Aorta (tissue), 5 donors: Measurements from ENCODE around the gene PATE2. TPM values are rescaled to one million over a fixed set of nuclear protein-coding genes. Genes with fewer than 3 reads are reported as not detected.

ENCODE experiments used
- ATAC-seq: fragments of 200-7000 bp; cut with Tn5 transposase; one replicate; pipeline ENCODE4 v1.9.1; 2022; ENCODE audit warnings: moderate library complexity; ENCODE audit not compliant: low FRiP score
- DNase-seq, 2 donors: peaks; one replicate each; pipeline ENCODE4 v3.0.0-alpha.2; 2020
- H3K27ac ChIP-seq, 2 donors: one replicate each; pipeline ENCODE4 v1.5.1; 2013; ENCODE audit warnings: low read length in 2 of 2, mild to moderate bottlenecking in 2 of 2, moderate library complexity in 2 of 2, control low read depth in 1 of 2, inconsistent platforms in 1 of 2, low read depth in 1 of 2
- H3K27me3 ChIP-seq, 2 donors: one replicate each; pipeline ENCODE4 v1.6.1; 2013; ENCODE audit warnings: control low read depth in 1 of 2, low read length in 1 of 2, mild to moderate bottlenecking in 1 of 2, moderate library complexity in 1 of 2; ENCODE audit not compliant: insufficient read depth in 2 of 2, control insufficient read depth in 1 of 2
- H3K36me3 ChIP-seq, 2 donors: one replicate each; pipeline ENCODE4 v1.6.1; 2013; ENCODE audit warnings: control low read depth in 1 of 2, low read length in 1 of 2, mild to moderate bottlenecking in 1 of 2; ENCODE audit not compliant: insufficient read depth in 2 of 2, control insufficient read depth in 1 of 2
- H3K4me1 ChIP-seq, 2 donors: one replicate each; pipeline ENCODE4 v1.6.1; 2013; ENCODE audit warnings: low read length in 2 of 2, control low read depth in 1 of 2, mild to moderate bottlenecking in 1 of 2, moderate library complexity in 1 of 2; ENCODE audit not compliant: insufficient read depth in 2 of 2, control insufficient read depth in 1 of 2
- H3K4me3 ChIP-seq, 2 donors: one replicate each; pipeline ENCODE4 v1.5.1; 2013; ENCODE audit warnings: low read length in 2 of 2, control low read depth in 1 of 2, mild to moderate bottlenecking in 1 of 2
- H3K9me3 ChIP-seq: one replicate; pipeline ENCODE4 v1.6.1; 2013; ENCODE audit warnings: mild to moderate bottlenecking, low read length; ENCODE audit not compliant: control insufficient read depth
- WGBS, 2 donors: extraction: QIAGEN DNeasy Blood & Tissue Kit; methylation state at CpG; one replicate each; pipeline ENCODE4 v1.1.7; 2013; 5-methylcytosine and 5-hydroxymethylcytosine counted together
- intact Hi-C, 2 donors: fragments of 100-400 bp; cut with DNase I; formaldehyde crosslinking; loops; one replicate each; pipeline versions ENCODE4 v1.14.2 to v1.15.0; 2022
- long read RNA-seq, 2 donors: library from polyadenylated mRNA; unstranded; transcript quantifications; one replicate each; pipeline ENCODE4 v2.0.0, GENCODE V29; 2020 to 2021
- polyA plus RNA-seq, 2 donors: library from polyadenylated mRNA; stranded (reverse); fragments of 200-250 nt; gene quantifications; one replicate each; pipeline ENCODE4 v1.2.3, GENCODE V29; 2013
- total RNA-seq, 2 donors: library from RNA; stranded (reverse); fragmentation: NEBNext Ultra II Directional; extraction: Animal tissue kit (Norgen Biotek cat#: 25700); gene quantifications; one replicate each; pipeline ENCODE4 v1.2.1, GENCODE V29; 2021
- donor health status: healthy with polysubstance abuse.
- donor health status: Bipolar disorder and iron deficiency.
- donor health status: DM: no; HTN: no; CAD: no.
- donor health status: DM: no; HTN: no; CAD: no.
- donor health status: DM: yes; HTN: yes; CAD: no.

PATE2 gene
- total RNA-seq = not detected
- not detected for polyA plus RNA-seq
- long read RNA-seq, donor 1 = 0 reads
- long read RNA-seq, donor 2 = 0 reads

- Histone ChIP-seq H3K27me3 (no peaks in the 10 kb centered on the region), H3K4me1 (no peaks in the 10 kb centered on the region), H3K36me3 (no peaks in the 10 kb centered on the region), H3K4me3 (no peak within 1 kb of the TSS), H3K27ac (no peak within 1 kb of the TSS), H3K9me3 (no peaks in the 10 kb centered on the region)
- DNase-seq = no peak
- ATAC-seq = peak; percentile 33
- intact Hi-C loops = no loop called here
These were observed at the start of gene PATE2 for GRCh38 chr11:125778728-125779127. Gene PATE2, minus strand, starts transcription at chr11:125778828. Its CDS starts 55 bp downstream, at chr11:125778773.

GRCh38 chr11:125807909-125808308 lies 29.3 kb upstream of the PATE2 start:
- H3K27me3 ChIP-seq = no peaks in the 10 kb centered on the region
- H3K27ac ChIP-seq = no peak overlapping the region
- no peak for ATAC-seq
- H3K36me3 ChIP-seq = no peaks in the 10 kb centered on the region
- intact Hi-C loops = no loop called here
- no peak for DNase-seq
- WGBS, 2 donors = 89 to 94% methylated on average over 1 of the region's 1 CpG
- H3K4me3 ChIP-seq = no peak overlapping the region
- H3K9me3 ChIP-seq = peaks cover 5% of the 10 kb centered on the region
- no peaks in the 10 kb centered on the region for H3K4me1 ChIP-seq

- intact Hi-C loops = no loop called here
- WGBS, 2 donors = 0 to 41% methylated on average over 1 of the region's 1 CpG
- no peaks in the 10 kb centered on the region for H3K4me1 ChIP-seq
- no peak for ATAC-seq
- peaks cover 6% of the 10 kb centered on the region for H3K9me3 ChIP-seq
- no peak overlapping the region for H3K27ac ChIP-seq
- no peak for DNase-seq
- no peaks in the 10 kb centered on the region for H3K27me3 ChIP-seq
- H3K36me3 ChIP-seq = no peaks in the 10 kb centered on the region
- H3K4me3 ChIP-seq = no peak overlapping the region
These were observed 23.8 kb upstream of the PATE2 start for GRCh38 chr11:125802387-125802786.

GRCh38 chr11:125799808-125800207 lies 21.2 kb upstream of the PATE2 start:
- 39 to 54% methylated on average over 2 of the region's 2 CpGs for WGBS, 2 donors
- no peak for ATAC-seq
- Histone ChIP-seq H3K4me3 (no peak overlapping the region), H3K27me3 (no peaks in the 10 kb centered on the region), H3K27ac (no peak overlapping the region), H3K36me3 (no peaks in the 10 kb centered on the region), H3K4me1 (no peaks in the 10 kb centered on the region), H3K9me3 (peaks cover 10% of the 10 kb centered on the region)
- DNase-seq = no peak
- intact Hi-C loops = no loop called here

- no peak for ATAC-seq
- no peak overlapping the region for H3K27ac ChIP-seq
- no peak overlapping the region for H3K4me3 ChIP-seq
- intact Hi-C loops = no loop called here
- H3K9me3 ChIP-seq = peaks cover 8% of the 10 kb centered on the region
- 39 to 53% methylated on average over 4 of the region's 4 CpGs for WGBS, 2 donors
- no peaks in the 10 kb centered on the region for H3K4me1 ChIP-seq
- DNase-seq = no peak
- no peaks in the 10 kb centered on the region for H3K27me3 ChIP-seq
- H3K36me3 ChIP-seq = no peaks in the 10 kb centered on the region
These were observed 19.0 kb upstream of the PATE2 start for GRCh38 chr11:125797641-125798040.

- Histone ChIP-seq H3K4me1 (no peaks in the 10 kb centered on the region), H3K27me3 (no peaks in the 10 kb centered on the region), H3K9me3 (peaks cover 5% of the 10 kb centered on the region), H3K27ac (no peak overlapping the region), H3K36me3 (no peaks in the 10 kb centered on the region), H3K4me3 (no peak overlapping the region)
- DNase-seq = no peak
- intact Hi-C loops = no loop called here
- no peak for ATAC-seq
- WGBS, 2 donors = 91% methylated on average over 4 of the region's 4 CpGs
These were observed 12.2 kb upstream of the PATE2 start for GRCh38 chr11:125790825-125791224.

GRCh38 chr11:125787827-125788226 lies 9.2 kb upstream of the PATE2 start, which contains the start of gene PATE3:
Gene PATE3, plus strand, starts transcription at chr11:125788127. Its CDS starts 25 bp downstream, at chr11:125788152.
- H3K36me3 ChIP-seq = no peaks in the 10 kb centered on the region
- ATAC-seq (no peak), DNase-seq (no peak)
- H3K4me1 ChIP-seq = no peaks in the 10 kb centered on the region
- H3K4me3 ChIP-seq = no peak within 1 kb of the TSS
- H3K27ac ChIP-seq = no peak within 1 kb of the TSS
- intact Hi-C loops = no loop called here
- H3K27me3 ChIP-seq = no peaks in the 10 kb centered on the region
- 48 to 61% methylated on average over 2 of the region's 2 CpGs for WGBS, 2 donors
- peaks cover 7% of the 10 kb centered on the region for H3K9me3 ChIP-seq

GRCh38 chr11:125784678-125785077 lies 6.0 kb upstream of the PATE2 start:
- H3K27me3 ChIP-seq = no peaks in the 10 kb centered on the region
- DNase-seq = no peak
- H3K27ac ChIP-seq = no peak overlapping the region
- no peak for ATAC-seq
- intact Hi-C loops = no loop called here
- WGBS, 2 donors = 54 to 56% methylated on average over 2 of the region's 2 CpGs
- H3K4me3 ChIP-seq = no peak overlapping the region
- no peaks in the 10 kb centered on the region for H3K4me1 ChIP-seq
- peaks cover 2% of the 10 kb centered on the region for H3K9me3 ChIP-seq
- no peaks in the 10 kb centered on the region for H3K36me3 ChIP-seq

GRCh38 chr11:125777309-125777708 lies 1.3 kb downstream of the PATE2 start:
- 49 to 64% methylated on average over 5 of the region's 5 CpGs for WGBS, 2 donors
- DNase-seq (no peak), ATAC-seq (no peak)
- Histone ChIP-seq H3K27me3 (no peaks in the 10 kb centered on the region), H3K9me3 (no peaks in the 10 kb centered on the region), H3K36me3 (no peaks in the 10 kb centered on the region), H3K4me1 (no peaks in the 10 kb centered on the region), H3K27ac (no peak overlapping the region), H3K4me3 (no peak overlapping the region)
- intact Hi-C loops = no loop called here
